Kidney capillary endothelial cell (primary cell): Measurements from ENCODE around the gene ZNF541.

Experiments used
- DNase-seq: peaks from one replicate; pipeline ENCODE4 v3.0.0-alpha.2; 2018; ENCODE audit warnings: low spot score

Gene ZNF541

DNA sequence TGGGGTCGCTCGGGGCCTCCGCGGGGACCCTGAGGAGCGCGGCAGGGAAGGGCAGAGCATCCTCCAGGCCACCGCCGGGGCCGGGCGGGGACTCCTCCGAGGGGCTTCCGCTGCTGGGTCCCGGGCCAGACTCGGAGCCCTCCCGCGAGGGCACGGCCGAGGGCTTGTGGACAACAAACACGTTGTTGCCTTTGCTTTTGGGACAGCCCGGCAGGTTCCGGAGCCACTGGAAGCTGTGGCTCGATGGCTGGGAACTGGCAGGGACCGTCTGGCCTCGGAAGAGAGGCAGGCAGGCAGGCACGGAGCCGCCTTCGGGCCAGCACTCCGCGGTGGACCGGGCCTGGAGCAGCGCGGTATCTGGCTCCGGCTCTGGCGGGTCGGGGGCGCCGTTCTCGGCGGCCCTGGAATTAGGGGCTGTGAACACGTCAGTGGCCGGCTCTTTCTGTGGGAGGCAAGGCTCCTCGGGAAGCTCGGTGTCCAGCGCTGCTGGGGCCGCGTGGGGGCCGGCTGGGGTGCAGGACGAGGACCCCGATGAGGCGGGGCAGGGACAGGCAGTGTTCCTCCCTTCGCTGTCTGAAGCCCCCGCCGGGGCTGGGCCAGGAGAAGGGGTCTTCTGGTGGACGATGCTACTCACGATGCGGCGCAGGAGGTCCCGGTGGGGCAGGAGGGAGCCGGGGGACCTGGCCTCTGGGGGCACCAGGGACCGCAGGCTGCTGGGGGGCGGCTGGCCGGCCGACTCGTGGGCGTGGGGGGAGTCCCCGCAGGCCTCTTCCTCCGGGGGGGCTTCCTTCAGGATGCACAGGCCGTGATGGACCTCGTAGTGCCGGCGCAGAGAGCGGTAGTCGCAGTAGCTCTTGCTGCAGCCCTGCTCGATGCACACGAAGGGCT is 27.6 kb downstream of the ZNF541 start:
- DNase-seq = no peak

DNA sequence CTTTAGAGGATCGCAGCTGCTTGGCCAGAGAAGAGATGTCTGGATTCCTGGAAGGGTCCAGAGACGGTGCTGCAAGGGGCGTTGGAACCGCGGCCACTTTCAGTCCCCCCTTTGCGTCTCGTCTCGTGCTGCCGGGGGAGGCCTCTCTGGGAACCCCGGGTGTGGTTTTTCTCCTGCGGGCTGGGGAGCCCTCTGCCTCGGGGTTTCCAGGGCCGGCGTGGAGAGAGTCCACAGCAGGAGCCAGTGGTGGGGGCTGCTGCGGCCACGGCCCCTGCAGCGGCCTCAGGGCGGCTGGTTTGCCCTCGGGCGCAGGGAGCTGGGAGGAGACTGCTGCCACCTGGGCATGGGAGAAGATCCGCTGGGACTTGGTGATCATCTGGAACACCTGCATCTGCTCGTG is 28.5 kb downstream of the ZNF541 start:
- no peak for DNase-seq

DNA sequence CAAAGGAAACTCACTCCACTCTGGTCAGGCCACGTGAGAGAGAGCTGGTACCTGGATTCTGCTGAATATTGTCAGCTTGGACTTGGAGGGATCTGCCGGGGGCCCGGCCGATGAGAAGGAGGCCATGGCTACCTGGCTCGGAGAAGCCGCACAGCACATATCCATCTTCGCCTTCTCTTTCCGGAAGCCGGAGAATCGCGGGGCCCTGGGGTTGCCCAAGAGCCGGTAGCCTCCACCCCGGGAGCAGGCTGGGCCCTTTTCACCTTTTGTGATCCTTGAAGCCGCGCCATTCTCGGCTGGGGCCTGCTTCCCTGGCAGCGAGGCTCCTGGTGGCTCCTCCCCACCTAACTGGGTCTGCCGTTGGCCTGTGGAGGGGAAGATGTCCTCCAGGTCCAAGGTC is 28.9 kb downstream of the ZNF541 start:
- DNase-seq = no peak

DNA sequence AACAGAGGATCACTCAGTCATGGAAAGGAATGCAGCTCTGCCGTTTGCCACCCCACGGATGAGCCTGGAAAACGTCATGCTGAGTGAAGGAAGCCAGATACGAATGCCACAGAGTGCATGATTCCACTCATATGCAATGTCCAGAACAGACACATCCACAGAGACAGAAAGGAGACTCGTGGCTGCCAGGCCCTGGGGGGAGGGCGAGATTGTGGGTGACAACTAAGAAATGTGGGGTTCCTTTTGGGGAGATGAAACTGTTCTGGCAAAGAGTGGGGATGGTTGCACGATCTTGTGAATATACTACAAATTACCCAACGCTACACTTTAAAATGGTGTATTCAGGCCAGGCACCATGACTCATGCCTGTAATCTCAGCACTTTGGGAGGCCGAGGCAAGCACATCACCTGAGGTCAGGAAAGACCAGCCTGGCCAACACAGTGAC is 30.9 kb downstream of the ZNF541 start:
- no peak for DNase-seq

DNA sequence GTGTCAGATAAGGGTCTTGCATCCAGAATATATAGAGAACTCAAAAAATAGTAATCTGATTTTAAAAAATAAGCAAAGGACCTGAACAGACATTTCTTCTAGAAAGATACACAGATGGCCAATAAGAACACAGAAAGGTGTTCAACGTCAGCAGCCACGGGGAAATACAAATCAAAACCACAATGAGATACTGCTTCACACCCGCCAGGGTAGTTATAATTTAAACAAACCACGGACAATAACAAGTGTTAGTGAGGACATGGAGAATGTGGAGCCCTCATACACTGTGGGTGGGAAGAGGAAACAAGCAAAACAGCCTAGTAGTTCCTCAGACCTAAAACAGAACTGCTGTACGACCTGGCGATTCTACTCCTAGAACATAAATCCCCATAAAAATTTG is 31.4 kb downstream of the ZNF541 start:
- no peak for DNase-seq

DNA sequence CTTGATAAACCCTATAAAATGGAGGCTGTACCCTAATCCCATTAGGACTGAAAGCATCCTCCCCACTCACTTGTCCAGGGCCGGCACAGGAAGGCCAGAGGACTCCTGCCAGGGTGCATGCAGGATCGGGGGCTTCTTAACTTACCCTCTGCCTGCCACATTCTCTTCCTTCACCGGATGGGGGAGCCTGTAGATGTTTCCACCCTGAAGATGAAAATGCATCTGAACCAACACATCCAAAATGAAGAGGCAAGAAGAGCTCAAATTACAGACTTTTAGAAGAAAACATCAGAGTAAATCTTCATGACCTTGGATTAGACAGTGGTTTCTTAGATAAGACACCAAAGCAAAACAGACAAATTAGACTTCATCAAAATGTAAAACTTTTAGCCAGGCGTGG is 32.2 kb downstream of the ZNF541 start:
- no peak for DNase-seq

DNA sequence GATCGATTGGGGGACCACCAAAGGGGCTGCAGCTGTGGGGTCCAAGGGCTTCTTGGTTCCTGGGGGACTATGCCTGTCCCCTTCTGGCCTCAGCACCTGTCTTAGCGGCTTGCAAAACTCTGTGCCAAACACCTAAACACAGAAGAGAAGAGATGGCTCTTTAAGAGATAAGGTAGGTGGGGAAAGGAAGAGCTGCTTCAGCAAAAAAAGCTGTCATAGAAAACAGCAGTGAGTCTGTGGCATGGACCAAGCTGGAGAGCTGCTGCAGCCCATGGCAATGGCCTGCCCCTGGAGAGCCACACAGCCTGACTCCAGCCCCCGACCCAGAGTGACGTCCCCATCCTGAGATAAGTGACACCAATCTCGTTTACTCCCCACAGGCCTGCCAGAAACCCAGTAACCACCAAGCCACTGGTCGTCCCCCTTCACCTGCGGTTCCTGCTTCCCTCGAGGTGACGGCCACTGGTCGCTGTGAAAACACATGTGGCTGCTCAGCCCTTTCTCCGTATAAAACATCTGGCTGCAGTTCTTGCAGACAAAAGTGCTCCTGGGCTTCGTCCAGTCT is 33.1 kb downstream of the ZNF541 start:
- no peak for DNase-seq

DNA sequence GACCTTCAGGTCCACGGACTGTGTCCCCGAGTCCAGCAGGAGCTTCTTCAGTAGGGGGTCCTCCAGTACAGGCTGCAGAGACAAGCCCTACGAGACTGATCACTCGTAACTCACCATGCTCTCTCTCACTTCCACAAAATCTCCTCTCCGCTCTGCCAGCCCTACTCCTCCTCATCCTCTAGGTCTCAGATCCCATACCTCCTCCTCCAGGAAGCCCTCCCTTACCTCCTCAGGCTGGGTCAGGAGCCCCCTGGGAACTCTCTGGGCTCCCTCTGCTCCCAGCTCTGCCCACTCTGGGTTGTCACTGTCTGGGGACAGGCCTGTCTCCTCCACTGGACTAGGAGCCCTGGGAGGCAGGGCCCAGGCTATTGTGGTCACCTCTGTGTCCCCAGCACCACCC is 34.1 kb downstream of the ZNF541 start:
- no peak for DNase-seq

DNA sequence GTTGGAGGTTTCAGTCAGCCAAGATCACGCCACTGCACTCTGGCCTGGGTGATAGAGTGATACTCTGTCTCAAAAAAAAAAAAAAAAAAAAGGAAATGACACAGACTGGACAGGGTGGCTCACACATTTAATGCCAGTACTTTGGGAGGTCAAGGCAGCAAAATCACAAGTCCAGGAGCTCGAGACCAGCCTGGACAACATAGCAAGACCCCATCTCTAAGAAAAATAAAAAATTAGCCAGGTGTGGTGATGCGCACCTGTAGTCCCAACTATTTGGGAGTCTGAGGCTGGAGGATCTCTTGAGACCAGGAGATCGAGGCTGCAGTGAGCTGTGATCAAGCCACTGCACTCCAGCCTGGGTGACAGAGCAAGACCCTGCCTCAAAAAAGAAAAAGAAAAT is 35.5 kb downstream of the ZNF541 start:
- DNase-seq = no peak

DNA sequence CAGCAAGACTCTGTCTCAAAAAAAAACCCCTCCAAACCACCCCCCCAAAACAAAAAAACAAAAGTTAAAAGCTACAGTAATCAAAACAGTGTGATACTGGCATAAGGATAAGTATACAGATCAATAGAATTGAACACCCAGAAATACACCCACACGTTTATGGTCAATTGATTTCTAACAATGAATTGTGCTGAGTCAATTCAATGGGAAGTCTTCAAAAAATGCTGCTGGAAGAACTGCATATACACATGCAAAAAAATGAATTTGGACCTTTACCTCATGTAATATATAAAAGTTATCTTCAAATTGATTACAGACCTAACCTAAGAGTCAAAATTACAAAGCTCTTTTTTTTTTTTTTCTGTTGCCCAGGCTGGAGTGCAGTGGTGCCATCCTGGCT is 38.3 kb downstream of the ZNF541 start:
- no peak for DNase-seq

DNA sequence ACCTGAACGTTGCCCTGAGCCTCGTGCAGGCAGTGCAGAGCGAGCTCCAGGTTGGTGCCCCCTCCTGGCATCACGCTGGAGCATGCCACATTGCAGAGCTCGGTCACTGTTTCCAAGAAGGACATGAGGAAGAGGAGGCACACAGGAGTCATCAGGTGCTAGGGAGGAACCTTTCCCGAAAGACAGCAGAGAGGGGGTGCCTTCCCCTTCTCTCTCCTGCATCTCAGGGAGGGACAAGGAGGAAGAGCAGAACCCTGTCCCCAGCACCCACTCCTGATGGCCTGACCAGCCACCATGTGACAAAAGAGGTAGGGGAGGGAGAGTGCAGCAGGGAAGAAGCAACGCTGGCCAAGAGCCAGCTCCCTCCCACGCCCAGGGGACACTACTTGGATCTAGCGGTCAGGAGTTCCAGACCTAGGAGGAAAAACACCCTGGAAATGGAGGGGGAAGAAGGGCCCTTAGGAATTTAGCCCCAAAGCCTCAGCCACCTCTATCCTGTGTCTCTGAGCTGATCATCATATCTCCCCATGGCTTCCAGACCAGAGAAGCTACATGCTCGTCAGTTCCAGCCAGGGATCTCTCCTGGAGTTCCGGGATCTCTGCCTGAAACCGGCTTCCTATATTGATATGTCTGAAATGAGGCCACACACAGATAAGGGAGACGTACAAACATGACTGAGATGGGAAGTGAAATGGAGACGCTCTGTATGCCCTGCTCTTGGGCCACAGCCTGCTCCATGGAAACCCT is 41.1 kb downstream of the ZNF541 start:
- no peak for DNase-seq

DNA sequence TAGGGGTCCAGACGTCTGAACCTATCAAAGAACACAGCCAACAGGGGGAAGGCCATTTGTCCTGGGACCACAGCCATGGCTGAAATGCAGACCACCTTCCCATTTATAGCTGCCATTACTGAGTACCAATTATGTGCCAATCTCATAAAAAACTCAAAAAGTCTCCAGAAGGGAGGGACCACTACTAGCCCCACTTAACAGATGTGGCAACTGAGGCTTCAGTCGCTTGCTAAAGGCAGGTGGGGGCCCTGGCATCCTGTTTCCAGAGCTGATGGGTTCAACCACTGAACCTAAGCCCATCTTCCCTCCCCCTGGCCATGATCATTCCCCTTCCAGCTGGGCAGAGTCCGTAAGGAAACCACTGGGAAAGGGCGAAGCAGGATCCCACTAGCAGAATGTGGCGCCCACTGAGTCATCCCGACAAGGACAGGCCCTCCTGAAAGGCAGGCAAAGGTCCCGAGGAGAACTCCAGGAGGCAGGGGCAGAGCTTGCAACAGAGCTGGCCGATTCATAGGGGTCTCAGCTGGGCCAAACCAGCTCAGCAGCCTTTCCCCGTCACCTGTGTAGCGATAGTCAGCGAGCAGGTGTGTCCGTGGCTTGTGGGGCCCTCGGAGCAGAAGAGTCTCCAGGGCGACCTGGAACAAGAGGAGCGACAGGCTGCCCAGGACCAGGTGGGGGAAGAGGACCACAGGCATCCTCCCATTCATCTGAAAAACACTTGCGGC is 43.8 kb downstream of the ZNF541 start:
- no peak for DNase-seq

DNA sequence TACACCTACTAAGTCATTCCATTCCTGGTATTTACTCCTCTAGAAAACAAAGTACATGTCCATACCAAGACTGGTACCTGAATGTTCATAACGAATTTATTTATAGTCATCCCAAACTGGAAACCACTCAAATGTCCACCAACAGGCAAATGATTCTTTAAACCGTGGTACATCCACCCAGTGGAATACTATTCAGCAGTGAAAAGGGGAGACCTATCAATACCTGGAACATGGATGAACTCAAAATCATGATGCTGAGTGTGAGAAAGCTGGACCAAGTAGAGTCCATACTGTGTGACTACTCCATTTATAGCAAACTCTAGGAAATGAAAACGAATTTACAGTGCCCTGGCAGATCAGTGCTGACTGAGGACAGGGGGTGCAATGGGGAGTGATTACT is 46.1 kb downstream of the ZNF541 start:
- DNase-seq = no peak

DNA sequence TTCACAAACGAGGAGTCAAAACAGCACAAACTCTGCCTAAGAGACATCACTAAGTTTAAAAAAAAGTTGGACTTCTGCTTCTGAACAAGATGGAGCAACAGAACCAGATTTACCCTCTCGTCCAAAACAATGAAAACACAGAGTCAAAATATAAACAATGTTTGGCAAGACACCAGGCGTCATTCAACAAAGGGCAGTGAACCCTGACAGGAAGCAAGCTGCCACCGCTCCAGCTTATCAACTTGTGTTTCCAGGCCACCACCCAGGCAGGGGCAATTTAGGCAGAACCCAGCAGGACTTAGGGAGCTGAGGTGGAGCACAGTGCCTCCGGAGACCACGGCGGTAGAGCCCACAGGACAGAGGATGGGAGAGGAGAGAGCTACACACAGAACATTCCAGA is 49.5 kb downstream of the ZNF541 start:
- peak; percentile 51 for DNase-seq
